ENCODE results near the gene CHMP4B.

The CHMP4B gene

DNA sequence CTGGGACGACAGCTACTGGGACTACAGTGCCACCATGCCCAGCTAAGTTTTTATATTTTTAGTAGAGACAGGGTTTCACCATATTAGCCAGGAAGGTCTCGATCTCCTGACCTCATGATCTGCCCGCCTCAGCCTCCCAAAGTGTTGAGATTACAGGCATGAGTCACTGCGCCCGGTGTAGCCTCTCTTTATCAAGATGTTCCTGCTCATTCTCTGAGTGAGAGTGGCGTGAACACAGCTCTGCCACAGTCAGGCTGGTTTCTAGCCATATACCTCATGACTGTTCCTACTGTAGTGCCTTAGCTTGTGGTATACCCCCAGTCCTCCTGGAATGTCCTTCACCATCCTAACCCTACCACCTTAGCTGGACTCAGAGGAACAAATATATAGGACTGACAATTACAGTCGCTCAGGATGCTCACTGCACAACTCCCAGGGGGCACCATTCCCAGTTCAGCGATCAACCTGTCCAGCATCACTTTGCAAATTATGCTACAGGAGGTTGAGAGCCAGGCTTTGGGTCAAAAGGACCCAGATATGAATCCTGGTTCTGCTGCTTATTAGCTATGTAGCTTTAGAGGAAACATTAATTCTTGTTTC is 86.3 kb downstream of the CHMP4B start:
- DNase-seq (ENCODE audit: low read depth), result no peak

DNA sequence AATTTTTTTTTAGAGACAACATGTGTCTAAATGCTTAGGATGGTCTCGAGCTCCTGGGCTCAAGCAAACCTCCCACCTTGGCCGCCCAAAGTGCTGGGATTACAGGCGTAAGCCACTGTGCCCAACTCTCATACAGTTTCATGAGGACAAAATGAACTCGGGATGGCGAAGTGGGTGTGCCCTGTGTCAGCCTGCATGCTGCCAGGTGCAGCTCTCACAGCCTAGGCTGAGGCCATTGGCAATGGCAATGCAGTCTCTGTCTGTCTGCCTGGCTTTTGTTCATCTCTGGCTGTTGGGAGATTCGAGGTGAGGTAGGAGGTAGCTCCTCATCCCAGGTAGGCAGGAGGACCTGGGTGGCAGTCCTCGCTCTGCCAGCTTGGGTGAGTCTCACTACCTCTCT is 88.0 kb downstream of the CHMP4B start:
- no peak for DNase-seq (ENCODE audit: low read depth)

DNA sequence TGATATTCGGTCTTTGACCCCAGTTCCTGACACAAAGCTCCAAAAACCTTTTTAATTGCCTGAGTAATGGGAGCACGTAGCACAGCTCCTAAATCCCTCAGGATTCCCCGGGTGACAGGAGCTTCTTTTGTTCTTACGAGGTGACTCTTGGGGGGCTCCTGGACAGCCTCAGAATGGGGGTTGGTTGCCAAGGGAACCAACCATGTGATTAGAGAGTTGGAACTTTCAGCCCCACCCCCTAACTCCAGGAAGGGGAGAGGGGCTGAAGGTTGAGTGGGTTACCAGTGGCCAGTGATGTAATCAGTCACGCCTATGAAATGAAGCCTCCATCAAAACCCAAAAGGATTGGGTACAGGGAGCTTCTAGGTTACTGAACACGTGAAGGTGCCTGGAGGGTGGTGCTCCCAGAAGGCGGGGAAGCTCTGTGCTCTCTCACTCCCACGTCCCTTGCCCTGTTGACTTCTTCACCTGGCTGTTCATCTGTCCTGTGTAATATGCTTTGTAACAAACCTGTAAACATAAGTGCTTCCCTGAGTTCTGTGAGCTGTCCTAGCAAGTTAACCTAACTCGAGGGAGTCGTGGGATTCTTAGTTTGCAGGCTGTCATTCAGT is 89.5 kb downstream of the CHMP4B start:
- no peak for DNase-seq (ENCODE audit: low read depth)

DNA sequence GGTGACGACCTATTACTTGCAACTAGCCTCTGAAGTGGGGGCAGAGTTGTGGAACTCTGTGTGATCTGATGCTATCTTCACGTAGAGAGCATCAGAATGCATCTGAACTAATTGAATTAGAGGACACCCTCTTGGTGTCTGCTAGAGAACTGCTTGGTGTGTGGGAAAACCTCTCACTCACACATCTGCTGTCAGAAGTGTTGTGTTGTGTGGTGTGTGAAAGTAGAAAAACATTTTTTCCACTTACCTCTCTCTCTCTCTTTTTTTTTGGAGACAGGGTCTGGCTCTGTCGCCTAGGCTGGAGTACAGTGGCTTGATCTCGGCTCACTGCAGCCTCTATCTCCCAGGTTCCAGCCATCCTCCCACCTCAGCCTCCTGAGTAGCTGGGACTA is 90.0 kb downstream of the CHMP4B start:
- no peak for DNase-seq (ENCODE audit: low read depth)

DNA sequence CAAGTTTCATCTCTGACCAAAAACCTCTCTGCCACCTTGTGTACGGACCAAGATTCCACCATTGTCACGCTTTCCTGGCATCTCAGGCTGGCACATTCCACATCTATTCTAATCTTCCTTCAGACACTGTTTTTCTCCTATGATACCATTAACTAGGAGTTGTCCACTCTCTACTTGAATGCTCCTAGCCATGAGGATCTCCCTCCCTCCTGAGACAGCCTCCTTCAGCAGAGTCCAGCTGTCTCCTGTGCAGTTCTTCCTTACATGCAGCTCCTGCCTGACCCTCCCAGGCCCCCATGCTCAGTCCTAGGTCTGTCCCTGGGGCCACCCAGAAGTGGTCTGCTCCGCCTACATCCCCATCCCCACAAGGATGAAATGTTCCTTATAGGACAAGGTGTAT is 90.9 kb downstream of the CHMP4B start:
- DNase-seq (ENCODE audit: low read depth), result no peak
